ENCODE measurements around the gene POLR2M.

The POLR2M gene

DNA sequence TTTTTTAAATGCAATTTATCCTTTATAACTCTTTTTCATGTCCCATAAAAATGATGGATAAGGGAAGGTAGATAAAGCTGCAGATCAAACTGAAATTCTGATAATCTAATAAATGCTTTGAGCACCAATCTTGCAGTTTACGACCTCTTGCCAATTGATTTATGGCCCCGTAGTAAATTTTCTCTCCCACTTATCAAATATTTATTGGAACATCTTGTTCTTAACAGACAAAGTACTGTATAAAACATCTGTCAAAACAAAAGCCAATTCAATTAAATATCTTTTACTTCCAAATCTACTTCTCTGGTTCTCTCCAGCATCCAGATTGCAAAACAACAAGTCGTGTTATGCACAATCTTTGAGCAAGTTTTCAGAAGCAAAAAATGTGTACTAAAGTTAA is 34.6 kb downstream of the POLR2M start:
- no peak for DNase-seq

DNA sequence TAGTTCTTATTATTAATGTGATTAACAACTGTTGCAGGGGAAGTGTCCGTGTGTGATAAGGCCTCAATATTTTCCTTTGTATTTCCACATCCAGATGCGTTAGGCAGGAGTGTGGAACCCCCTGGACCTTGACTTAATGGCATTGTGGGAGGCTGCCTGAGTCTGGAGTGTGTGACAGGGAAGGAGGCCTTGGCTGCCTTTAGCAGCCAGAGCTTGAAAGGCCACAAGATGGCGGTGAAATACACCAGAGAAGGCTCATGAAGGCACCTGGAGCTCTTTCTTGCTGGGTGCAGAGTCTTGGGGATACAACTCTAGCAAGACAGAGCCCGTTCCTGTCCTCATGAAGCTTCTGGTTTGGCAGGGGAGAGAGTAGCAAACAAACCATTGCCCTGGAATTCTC is 36.9 kb downstream of the POLR2M start:
- DNase-seq, result peak; percentile 3

DNA sequence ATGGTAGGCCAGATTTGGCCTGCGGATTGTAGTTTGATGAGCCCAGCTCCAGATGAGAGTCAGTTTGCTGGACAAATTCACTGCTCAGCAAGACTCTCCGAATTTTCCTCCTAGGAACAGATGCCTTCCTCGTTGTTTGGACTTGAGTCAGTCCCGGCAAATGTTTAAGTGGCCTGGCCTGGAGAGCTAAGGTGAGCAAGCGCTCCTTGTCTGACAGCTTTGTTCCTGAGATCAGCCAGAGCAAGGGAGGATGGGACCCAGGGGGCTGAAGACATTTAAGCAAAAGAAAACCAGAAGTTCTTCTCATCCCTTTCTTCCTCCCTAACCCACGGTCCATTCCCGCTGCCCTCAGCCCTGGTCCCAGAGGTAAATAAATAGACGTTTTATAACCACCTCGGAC is 40.3 kb downstream of the POLR2M start:
- DNase-seq, result no peak

DNA sequence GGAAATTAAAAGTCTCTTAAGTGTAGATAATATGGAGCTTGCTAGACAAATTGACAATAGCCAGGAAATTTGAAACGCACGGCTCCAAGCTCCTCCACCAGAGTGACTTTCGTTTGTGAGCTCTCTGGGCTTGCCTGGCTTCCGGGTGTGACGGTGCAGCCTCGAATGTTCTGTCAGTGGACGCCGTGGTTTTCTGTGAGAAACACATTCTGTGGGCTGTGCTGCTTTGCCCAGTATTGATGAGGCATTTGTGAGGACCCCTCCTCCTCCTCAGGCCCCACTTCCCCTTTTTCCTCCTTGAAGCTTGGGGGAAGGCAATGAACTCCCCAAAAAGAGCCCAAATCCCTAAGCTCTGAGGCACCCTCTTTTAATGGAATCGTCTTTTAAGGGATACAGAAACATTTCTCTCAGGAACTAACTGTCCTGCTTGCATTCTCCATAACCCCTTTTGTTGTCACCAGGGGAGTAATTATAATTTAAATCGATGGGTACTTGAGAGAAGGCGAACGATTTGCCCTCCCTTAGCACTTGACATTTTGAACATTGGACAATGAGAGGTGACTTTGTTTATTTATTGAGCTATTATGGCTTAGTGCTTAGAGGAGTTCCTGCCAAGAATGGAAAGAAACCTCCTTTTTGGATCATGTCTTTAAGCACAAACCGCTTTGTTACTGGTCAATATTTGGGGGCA is 40.8 kb downstream of the POLR2M start:
- DNase-seq, result no peak

DNA sequence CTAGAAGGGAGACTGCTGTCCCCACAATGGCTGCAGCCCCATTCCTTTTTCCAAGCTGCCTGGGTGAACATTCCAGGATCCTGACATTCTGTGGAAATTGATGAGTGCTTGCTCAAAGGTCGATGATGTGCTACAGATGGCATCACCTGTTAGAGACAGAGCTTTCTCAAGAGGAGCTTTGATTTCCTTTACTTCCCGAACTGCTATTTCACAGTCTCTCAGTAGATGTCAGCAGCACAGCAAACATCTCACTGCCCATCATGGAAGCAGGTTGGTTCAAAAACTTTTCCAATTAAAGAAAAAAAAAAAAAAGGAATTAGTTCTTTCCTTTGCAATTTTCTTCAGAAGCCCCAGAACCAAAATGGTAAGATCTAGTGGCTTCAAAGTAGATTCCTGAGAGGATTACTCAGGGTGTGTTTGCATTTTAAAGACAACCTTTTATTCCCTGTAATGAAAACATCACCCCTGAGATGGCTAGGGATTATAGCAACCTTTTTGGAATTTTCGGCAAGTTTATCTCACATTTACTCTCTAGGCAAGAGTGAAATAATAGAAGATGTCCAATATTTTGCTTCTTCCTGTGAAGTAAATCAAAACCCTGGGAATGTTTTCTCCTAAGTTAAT is 44.8 kb downstream of the POLR2M start:
- no peak for DNase-seq

DNA sequence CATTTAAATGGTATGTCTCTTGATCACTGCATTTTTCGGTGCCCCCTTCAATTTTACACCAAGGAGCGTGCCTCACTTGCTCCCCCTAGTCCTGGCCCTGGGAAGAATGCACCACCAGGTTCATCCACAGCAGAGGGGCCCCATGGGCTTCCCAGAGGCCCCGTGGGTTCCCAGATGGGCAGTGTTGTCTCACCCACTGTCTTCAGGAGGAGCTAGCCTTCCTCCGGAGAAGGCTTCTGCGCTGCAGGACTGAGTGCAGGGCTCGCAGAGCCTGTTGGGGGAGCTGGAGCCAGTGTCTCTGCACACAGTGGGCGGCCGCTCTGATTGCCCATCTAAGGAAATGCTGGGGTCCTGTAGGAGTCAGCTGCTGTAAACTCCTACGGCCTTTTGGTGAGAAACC is 45.9 kb downstream of the POLR2M start:
- DNase-seq, result no peak

DNA sequence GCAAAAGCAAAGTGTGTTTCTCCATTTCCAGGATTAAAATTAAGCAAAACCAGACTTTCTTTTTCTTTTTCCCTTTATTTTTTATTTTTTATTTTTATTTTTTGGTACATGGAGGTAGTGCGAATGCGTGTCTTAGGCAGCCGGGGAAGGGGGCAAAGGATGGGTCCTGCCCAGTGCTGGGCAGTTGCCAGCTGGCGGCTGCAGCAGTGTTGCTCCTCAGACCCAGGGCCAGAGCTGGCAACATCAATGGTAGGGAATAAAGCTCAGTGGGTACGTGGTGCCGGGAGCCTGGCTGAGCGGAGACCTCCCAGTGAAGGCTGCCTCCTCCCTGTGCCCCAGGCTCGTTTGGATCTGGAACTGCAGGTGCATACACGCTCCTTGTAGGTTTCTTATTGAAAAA is 46.3 kb downstream of the POLR2M start:
- no peak for DNase-seq

DNA sequence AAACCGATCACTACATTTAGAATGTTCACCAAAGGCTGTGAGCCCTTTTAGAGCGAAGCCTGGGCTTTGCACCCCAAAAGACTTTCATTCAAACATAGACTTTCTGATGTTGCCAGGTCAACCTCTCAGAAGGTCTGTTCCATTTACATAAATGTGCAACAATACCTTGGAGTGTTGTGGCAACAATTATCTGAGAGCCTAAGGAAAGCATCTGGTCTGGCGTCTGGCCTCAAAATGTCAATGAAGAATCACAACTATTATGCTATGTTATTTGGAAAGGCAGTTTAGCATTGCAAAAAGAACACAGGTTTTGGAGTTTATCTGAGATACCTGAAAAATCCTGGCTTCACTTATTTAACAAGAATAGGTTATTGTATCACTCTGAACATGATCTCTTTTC is 50.0 kb downstream of the POLR2M start:
- DNase-seq, result no peak

DNA sequence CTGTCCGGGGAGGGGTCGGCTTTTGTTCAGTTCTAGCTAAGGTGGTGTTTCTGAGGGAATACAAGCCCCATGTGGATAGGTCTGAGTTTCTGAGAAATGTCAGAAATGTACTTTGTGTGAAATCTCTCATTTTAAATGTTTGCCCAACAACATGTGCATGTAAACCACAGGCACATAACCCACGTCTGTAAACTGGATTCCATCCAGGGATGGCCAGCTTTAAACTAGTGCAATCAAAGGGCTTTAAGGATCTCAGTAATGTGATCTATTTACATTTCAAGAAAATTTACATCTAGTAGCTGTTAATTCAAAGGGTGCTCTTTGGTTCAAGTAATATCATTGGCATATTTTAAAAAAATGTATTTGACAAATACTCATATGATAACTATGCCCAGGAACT is 52.0 kb downstream of the POLR2M start:
- no peak for DNase-seq

DNA sequence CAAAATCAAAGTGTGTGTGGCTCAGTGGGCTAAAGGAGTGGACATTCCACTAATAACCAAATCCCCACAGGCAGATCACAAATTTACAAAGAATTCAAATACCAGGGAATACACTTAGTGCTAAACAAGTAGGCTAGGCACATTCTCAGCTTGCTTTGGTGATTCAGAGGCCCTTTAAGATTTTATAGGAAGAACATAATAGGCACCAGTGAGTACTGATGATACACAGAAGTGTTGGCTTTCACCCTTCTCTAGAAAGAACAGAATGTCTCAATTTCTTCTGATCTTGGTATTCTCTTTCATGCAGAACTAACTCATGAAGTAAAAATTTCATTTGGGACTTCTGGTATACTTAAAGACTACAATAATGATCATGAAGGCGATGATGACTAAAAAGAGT is 55.0 kb downstream of the POLR2M start:
- DNase-seq, result no peak

DNA sequence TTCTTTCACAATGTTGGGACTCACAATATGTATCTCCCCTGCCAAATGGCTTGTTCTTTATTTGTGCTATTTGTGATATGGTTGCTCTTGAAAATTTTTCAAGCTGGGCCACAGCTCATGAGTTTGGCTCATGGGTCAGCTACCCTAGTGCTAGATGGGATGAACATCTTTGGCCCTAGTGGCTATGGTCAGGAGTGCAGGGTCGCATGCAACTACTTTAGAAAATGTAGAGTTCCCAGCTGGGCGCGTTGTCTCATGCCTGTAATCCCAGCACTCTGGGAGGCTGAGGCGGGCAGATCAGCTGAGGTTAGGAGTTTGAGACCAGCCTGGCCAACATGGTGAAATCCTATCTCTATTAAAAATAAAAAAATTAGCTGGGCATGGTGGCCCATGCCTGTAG is 55.8 kb downstream of the POLR2M start:
- no peak for DNase-seq

DNA sequence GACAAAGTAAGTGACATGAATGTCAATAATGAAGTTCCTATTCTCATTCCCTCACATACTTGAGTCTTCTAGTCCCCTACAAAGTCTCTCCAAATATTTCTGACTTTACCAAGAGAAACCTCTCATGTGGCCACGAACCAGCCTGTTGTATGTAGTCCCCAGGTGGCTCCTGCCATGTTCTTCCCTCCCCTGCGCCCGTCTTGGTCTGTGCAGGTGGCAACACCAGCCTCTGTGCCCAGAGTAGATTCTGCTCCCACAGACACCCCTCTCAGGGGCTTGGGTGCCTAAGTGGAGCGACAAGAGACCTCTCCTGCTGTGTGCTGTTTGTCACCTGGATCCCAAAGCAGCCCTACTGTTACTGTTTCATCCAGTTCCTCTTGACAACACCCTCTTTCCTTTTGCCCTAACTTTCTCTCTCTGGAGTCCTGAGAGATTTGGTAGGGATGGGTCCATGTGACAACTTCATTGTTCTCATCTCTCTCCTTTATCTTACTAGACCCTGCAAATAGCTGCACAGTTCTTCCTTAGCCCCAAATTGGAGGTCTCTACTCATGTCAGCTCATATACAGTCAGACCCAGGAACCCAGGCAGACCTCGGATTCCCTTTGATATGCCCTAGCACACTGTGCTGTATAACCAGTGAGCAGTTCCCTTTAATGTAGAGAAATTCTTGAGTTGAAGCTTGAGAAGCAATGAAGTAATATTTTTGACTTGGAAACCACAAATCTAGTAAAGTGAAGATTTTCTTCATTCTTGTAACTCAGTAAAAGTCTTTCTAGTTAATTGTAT is 56.9 kb downstream of the POLR2M start:
- no peak for DNase-seq
